ENCODE measurements around the gene SPDEF.

GRCh38 chr6:34585108-34585507 lies 29.0 kb upstream of the SPDEF start:
- TF ChIP-seq CTCF (IDR thresholded peaks at IDR 0.05), result no peak
- no peak for TF ChIP-seq POLR2A (IDR thresholded peaks at IDR 0.05)

All from lower leg skin (tissue), 3 donors.